Glutamatergic neuron (in vitro differentiated cells): ENCODE data around the gene SUSD6. TPM values are rescaled to one million over a fixed set of nuclear protein-coding genes. Genes with fewer than 3 reads are reported as not detected.

Experiments used
- DNase-seq: peaks from one replicate; pipeline ENCODE4 v3.0.0; 2022
- H3K27ac Mint-ChIP-seq: one replicate; pipeline ENCODE4 v1.8.0; 2020; ENCODE audit warnings: mild to moderate bottlenecking, mixed read lengths, inconsistent platforms; ENCODE audit not compliant: unreplicated experiment
- H3K27me3 Mint-ChIP-seq: one replicate; pipeline ENCODE4 v1.8.0; 2020; ENCODE audit warnings: mild to moderate bottlenecking, moderate library complexity, mixed read lengths, inconsistent platforms; ENCODE audit not compliant: unreplicated experiment
- H3K36me3 Mint-ChIP-seq: one replicate; pipeline ENCODE4 v1.8.0; 2020; ENCODE audit warnings: mild to moderate bottlenecking, mixed read lengths, inconsistent platforms; ENCODE audit not compliant: unreplicated experiment
- H3K4me1 Mint-ChIP-seq: one replicate; pipeline ENCODE4 v1.8.0; 2020; ENCODE audit warnings: mild to moderate bottlenecking, low read depth, mixed read lengths, inconsistent platforms; ENCODE audit not compliant: unreplicated experiment
- H3K4me3 Mint-ChIP-seq: one replicate; pipeline ENCODE4 v1.8.0; 2020; ENCODE audit warnings: mild to moderate bottlenecking, mixed read lengths, inconsistent platforms; ENCODE audit not compliant: unreplicated experiment
- H3K9me3 Mint-ChIP-seq: one replicate; pipeline ENCODE4 v1.8.0; 2020; ENCODE audit warnings: mild to moderate bottlenecking, moderate library complexity, mixed read lengths, inconsistent platforms; ENCODE audit not compliant: unreplicated experiment
- total RNA-seq: library from RNA; stranded (reverse); fragmentation: NEBNext Ultra II Directional; extraction: Animal tissue kit (Norgen Biotek cat#: 25700); gene quantifications from one replicate; pipeline ENCODE4 v1.2.1, GENCODE V29; 2021; ENCODE audit not compliant: unreplicated experiment
- TF ChIP-seq, protein P1 (sequence below): fragments of 200-600 bp; sonication (generic); IDR thresholded peaks from one replicate; pipeline ENCODE4 v1.5.0; 2021; ENCODE audit not compliant: partially characterized antibody, unreplicated experiment

Gene SUSD6
- total RNA-seq, 1 donor from 2014 or later, result 106 TPM

DNA sequence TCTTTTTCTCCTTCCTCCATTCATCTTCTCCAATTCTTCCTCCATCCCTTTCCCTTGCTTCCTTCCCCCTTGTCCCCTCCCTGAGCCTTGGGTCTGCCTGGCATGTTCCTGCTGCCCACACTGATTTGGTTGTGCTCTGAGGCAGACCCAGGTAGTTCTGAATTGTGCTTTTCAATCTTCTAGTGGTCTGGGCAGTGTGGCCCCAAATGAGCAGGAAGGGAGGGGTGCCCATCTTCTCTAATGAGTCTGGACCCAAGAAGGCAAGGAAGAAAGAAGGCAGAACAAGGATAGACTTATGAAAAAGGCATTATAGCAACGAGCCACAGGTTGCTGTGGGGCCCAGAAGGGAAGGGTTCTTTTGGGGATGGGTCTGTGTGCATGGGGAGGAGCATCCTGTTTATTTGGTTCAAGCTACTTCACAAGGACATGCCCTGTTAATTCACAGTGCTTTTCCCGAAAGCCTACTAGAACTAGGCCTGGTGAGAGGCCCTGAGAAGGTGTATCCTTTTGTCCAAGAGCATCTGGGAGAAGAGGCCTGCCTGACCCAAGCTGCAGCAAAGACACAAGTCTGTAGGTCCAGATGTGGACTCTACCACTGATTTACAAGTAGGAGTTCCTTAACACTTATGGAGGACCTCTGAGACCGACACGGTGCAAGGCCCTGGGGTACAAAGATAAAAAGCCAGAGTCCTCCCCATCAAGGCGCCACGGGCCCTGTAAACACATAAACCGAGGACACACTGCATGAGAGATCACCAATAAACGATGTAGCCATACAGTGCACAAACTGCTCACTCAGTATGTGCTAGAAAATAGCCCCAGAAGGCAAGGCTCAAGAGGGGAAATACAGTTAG, 1.1 kb upstream of the SUSD6 start:
- TF ChIP-seq, protein P1, sequence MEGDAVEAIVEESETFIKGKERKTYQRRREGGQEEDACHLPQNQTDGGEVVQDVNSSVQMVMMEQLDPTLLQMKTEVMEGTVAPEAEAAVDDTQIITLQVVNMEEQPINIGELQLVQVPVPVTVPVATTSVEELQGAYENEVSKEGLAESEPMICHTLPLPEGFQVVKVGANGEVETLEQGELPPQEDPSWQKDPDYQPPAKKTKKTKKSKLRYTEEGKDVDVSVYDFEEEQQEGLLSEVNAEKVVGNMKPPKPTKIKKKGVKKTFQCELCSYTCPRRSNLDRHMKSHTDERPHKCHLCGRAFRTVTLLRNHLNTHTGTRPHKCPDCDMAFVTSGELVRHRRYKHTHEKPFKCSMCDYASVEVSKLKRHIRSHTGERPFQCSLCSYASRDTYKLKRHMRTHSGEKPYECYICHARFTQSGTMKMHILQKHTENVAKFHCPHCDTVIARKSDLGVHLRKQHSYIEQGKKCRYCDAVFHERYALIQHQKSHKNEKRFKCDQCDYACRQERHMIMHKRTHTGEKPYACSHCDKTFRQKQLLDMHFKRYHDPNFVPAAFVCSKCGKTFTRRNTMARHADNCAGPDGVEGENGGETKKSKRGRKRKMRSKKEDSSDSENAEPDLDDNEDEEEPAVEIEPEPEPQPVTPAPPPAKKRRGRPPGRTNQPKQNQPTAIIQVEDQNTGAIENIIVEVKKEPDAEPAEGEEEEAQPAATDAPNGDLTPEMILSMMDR, result no peak
- no peak for DNase-seq
- peaks cover 39% of the 10 kb centered on the region for H3K4me1 Mint-ChIP-seq
- no peaks in the 10 kb centered on the region for H3K36me3 Mint-ChIP-seq
- H3K27ac Mint-ChIP-seq, result peak overlapping the region; percentile 89
- H3K27me3 Mint-ChIP-seq, result peaks cover 12% of the 10 kb centered on the region
- H3K4me3 Mint-ChIP-seq, result peak overlapping the region; percentile 93
- H3K9me3 Mint-ChIP-seq, result peaks cover 5% of the 10 kb centered on the region

DNA sequence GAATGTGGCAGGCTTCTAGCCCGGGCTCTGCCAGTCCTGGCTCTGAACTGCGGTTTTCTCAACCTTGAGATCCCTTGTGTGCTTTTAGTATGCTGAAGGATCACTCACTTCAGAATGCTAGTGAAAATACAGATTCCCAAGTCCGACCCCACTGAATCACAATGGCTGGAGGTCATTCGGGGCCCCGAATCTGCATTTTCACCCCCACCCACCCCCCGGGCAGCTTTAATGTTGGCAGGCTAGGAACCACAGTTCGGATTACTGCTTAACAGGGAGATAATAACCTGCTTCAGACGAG, 573 bp upstream of the SUSD6 start:
- DNase-seq, result no peak
- peak overlapping the region; percentile 93 for H3K4me3 Mint-ChIP-seq
- TF ChIP-seq, protein P1, result no peak
- H3K27me3 Mint-ChIP-seq, result peaks cover 12% of the 10 kb centered on the region
- peak overlapping the region; percentile 89 for H3K27ac Mint-ChIP-seq
- H3K4me1 Mint-ChIP-seq, result peaks cover 41% of the 10 kb centered on the region
- peaks cover 5% of the 10 kb centered on the region for H3K9me3 Mint-ChIP-seq
- no peaks in the 10 kb centered on the region for H3K36me3 Mint-ChIP-seq

DNA sequence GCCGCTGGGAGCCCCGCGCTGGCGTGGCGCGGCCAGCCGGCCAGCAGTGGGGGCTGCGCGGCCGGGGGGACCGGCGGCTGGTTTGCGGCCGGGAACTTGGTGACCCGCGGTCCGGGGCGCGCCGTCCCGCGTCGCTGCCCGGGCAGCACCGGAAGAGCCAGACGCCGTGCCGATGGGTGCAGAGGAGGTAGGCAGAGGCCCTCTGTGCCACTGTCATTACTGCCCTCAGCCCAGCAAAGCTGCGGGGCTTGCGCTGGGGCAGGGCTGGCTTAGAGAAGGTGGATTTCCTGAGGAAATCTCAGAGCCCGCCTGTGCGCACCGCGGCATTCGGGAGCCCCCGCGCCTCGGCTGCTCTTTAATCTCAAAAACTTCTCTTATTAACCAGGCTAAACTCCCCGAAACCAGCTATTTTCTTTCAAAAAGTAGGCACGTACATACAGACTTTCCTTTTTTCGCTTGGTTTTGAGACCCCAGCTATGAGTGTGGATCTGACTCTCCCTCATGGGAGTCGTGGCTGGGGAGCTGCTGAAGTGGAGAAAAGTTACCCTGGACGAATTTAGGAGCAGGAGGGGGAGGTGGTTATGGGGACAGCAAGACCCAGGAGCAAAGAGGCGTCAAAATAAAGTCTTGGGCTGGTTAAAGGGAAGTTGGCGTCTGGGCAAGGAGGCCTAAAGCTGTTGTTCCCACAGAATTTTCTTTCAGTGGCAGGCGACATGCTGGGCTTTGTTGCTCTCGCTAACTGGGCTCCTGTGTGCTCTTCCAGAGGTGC, 802 bp downstream of the SUSD6 start:
- Mint-ChIP-seq H3K4me3 (peak overlapping the region; percentile 96), H3K36me3 (no peaks in the 10 kb centered on the region), H3K9me3 (peaks cover 5% of the 10 kb centered on the region), H3K27me3 (peaks cover 12% of the 10 kb centered on the region), H3K4me1 (peaks cover 46% of the 10 kb centered on the region), H3K27ac (peak overlapping the region; percentile 79)
- TF ChIP-seq, protein P1, result no peak
- peak; percentile 35 for DNase-seq

DNA sequence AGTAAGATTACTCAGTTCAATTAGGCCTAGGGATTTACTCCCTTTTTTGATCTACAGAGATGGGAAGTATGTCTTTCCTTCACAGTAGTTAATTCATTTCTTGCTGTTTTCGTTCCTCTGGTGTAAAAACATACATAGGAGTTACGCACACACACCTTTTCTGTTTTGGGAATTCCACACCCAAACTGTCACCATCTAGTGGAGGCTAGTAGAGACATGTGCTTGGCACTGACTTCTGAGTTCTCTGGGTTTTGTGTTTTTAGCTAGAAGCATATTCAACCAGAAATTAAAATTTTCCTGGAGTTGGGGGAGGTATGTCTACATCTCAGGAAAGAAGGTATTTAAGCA, 1.4 kb downstream of the SUSD6 start:
- Mint-ChIP-seq H3K27ac (peak overlapping the region; percentile 79), H3K4me3 (peak overlapping the region; percentile 96), H3K4me1 (peaks cover 52% of the 10 kb centered on the region), H3K36me3 (no peaks in the 10 kb centered on the region), H3K27me3 (peaks cover 12% of the 10 kb centered on the region), H3K9me3 (peaks cover 5% of the 10 kb centered on the region)
- TF ChIP-seq, protein P1, result no peak
- no peak for DNase-seq
